ENCODE measurements around the gene INTS1. TPM values are rescaled to one million over a fixed set of nuclear protein-coding genes. Genes with fewer than 3 reads are reported as not detected.

The INTS1 gene
- total and polyA plus RNA-seq, 2 of the 4 experiments (the other 2 are of a cell fraction), result 9.3 to 40.1 TPM

- H2BK120ac ChIP-seq (ENCODE audit: low read depth, low read length), result no peak overlapping the region
- H3K9me1 ChIP-seq (ENCODE audit: insufficient read depth, low read length), result no peaks in the 10 kb centered on the region
- DNase-seq (no peak), ATAC-seq (ENCODE audit: low read depth) (no peak)
- H4K91ac ChIP-seq (ENCODE audit: insufficient read depth, low read depth, low read length), result no peak overlapping the region
- H4K20me1 ChIP-seq (ENCODE audit: insufficient read depth, low read length), result no peaks in the 10 kb centered on the region; the same call in 1 of the 2 replicates
- no peak overlapping the region for H3K18ac ChIP-seq (ENCODE audit: low read depth, low read length)
- no TSS peak for BruUV-seq (replicated peaks)
- TF ChIP-seq, protein P1, sequence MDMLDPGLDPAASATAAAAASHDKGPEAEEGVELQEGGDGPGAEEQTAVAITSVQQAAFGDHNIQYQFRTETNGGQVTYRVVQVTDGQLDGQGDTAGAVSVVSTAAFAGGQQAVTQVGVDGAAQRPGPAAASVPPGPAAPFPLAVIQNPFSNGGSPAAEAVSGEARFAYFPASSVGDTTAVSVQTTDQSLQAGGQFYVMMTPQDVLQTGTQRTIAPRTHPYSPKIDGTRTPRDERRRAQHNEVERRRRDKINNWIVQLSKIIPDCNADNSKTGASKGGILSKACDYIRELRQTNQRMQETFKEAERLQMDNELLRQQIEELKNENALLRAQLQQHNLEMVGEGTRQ (IDR thresholded peaks at IDR 0.05; ENCODE audit: low read depth, low read length), result no peak
- H3K23ac ChIP-seq (ENCODE audit: low read depth, low read length), result no peak overlapping the region
- no peak overlapping the region for H2BK20ac ChIP-seq (ENCODE audit: low read depth, low read length)
- POLR2A ChIA-PET (ENCODE audit: unreplicated experiment), result no interaction called here
- no peak overlapping the region for H2BK15ac ChIP-seq (ENCODE audit: low read depth, low read length)
- no peaks in the 10 kb centered on the region for H3K79me1 ChIP-seq (ENCODE audit: low read depth in 1 of 2, low read length in 2 of 2)
- intact Hi-C loops (cut with micrococcal nuclease), result no loop called here
- no peaks in the 10 kb centered on the region for H3K4me1 ChIP-seq (ENCODE audit: control insufficient read depth, insufficient read depth, low read length)
- WGBS, 2 experiments (ENCODE audit: extremely low coverage in 2 of 2, insufficient read length in 1 of 2), result no CpG with 5 or more reads among the region's 12 CpGs
- no peak overlapping the region for H2AK5ac ChIP-seq (ENCODE audit: low read depth, low read length)
- H3K4me3 ChIP-seq (ENCODE audit: insufficient read depth, low read depth, low read length), result no peak overlapping the region
- no peak overlapping the region for H3K9ac ChIP-seq (ENCODE audit: low read depth, low read length)
- no peaks in the 10 kb centered on the region for H3K9me3 ChIP-seq (ENCODE audit: control insufficient read depth, insufficient read depth, low read length)
- H4K8ac ChIP-seq (ENCODE audit: low read depth in 2 of 2, low read length in 2 of 2), result no peak overlapping the region
- H4K5ac ChIP-seq (ENCODE audit: low read depth, low read length), result no peak overlapping the region
- H3K4me2 ChIP-seq (ENCODE audit: low read depth, low read length), result no peak overlapping the region
- CTCF ChIA-PET, result no interaction called here
- dilution Hi-C loops (cut with HindIII; ENCODE audit: low sequenced_read_pairs, unreplicated experiment), result no loop called here
- no peak overlapping the region for H3K27ac ChIP-seq (ENCODE audit: insufficient read depth, low read length)
- no peak overlapping the region for H2BK5ac ChIP-seq (ENCODE audit: low read depth, low read length, poor library complexity, severe bottlenecking)
- no peak overlapping the region for H2AFZ ChIP-seq (replicated peaks; ENCODE audit: low read length, poor library complexity)
- peaks cover 84% of the 10 kb centered on the region for H3K36me3 ChIP-seq (ENCODE audit: control insufficient read depth, insufficient read depth, low read length)
- no peak overlapping the region for H3K4ac ChIP-seq (ENCODE audit: low read depth, low read length)
- no peak overlapping the region for H3K56ac ChIP-seq (ENCODE audit: extremely low read depth, insufficient read depth, low read length)
- no peak overlapping the region for H3K14ac ChIP-seq (replicated peaks; ENCODE audit: low read depth, low read length)
- no peaks in the 10 kb centered on the region for H3K27me3 ChIP-seq (ENCODE audit: control insufficient read depth, insufficient read depth, low read length)
- in situ Hi-C loops (cut with MboI; ENCODE audit: low sequenced_read_pairs), result no loop called here
- H2AK9ac ChIP-seq (replicated peaks; ENCODE audit: low read depth, low read length, poor library complexity), result no peak overlapping the region
Observed at GRCh38 chr7:1484569-1484968, 19.6 kb downstream of the INTS1 start.

All from IMR-90 (cell line).